IMR-90 (cell line): ENCODE measurements around the gene STX16. TPM values are rescaled to one million over a fixed set of nuclear protein-coding genes. Genes with fewer than 3 reads are reported as not detected.

Source experiments
- ATAC-seq: fragments of 200-7000 bp; cut with Tn5 transposase; 2 replicates; pipeline ENCODE4 v1.9.1; 2020; ENCODE audit warnings: low read depth, mild to moderate bottlenecking, moderate library complexity
- BruUV-seq: library from RNA; stranded (reverse); fragments of 400-500 nt; replicated peaks from 2 replicates; lab custom pipeline; 2021; lab: Mats Ljungman, UMichigan
- CTCF ChIA-PET: fragments of 300-600 bp; formaldehyde crosslinking; extraction: SDS; loops from one replicate; lab custom pipeline; 2021; ENCODE audit warnings: antibody characterized with exemption; lab: Yijun Ruan, JAX
- POLR2A ChIA-PET: fragments of 300-600 bp; sonication (Branson Sonifier 250); formaldehyde crosslinking; loops from one replicate; lab custom pipeline; 2022; ENCODE audit warnings: antibody characterized with exemption; ENCODE audit not compliant: unreplicated experiment; lab: Charles Lee
- DNase-seq: peaks from one replicate; pipeline ENCODE4 v3.0.0; 2013
- H2AFZ ChIP-seq: replicated peaks from 2 replicates; pipeline ENCODE3; 2013; ENCODE audit warnings: low read length, mild to moderate bottlenecking; ENCODE audit not compliant: poor library complexity
- H2AK5ac ChIP-seq: 2 replicates; pipeline ENCODE4 v1.6.1; 2013; ENCODE audit warnings: low read depth, low read length, inconsistent platforms
- H2AK9ac ChIP-seq: replicated peaks from 2 replicates; pipeline ENCODE3; 2013; ENCODE audit warnings: mild to moderate bottlenecking, low read depth, low read length, moderate library complexity; ENCODE audit not compliant: poor library complexity
- H2BK120ac ChIP-seq: 2 replicates; pipeline ENCODE4 v1.6.1; 2013; ENCODE audit warnings: low read depth, low read length, inconsistent platforms
- H2BK15ac ChIP-seq: 3 replicates; pipeline ENCODE4 v1.6.1; 2013; ENCODE audit warnings: low read depth, low read length, inconsistent platforms
- H2BK20ac ChIP-seq: 2 replicates; pipeline ENCODE4 v1.6.1; 2013; ENCODE audit warnings: low read depth, mild to moderate bottlenecking, inconsistent platforms, low read length, moderate library complexity
- H2BK5ac ChIP-seq: 2 replicates; pipeline ENCODE4 v1.6.1; 2013; ENCODE audit warnings: mild to moderate bottlenecking, low read depth, low read length, inconsistent platforms; ENCODE audit not compliant: poor library complexity, severe bottlenecking
- H3K14ac ChIP-seq: replicated peaks from 2 replicates; pipeline ENCODE4 v1.6.1; 2013; ENCODE audit warnings: low read depth, low read length, inconsistent platforms
- H3K18ac ChIP-seq: 2 replicates; pipeline ENCODE4 v1.6.1; 2013; ENCODE audit warnings: low read depth, low read length, control low read depth
- H3K23ac ChIP-seq: 2 replicates; pipeline ENCODE4 v1.6.1; 2013; ENCODE audit warnings: low read depth, low read length, inconsistent platforms
- H3K27ac ChIP-seq: 2 replicates; pipeline ENCODE4 v1.5.1; 2013; ENCODE audit warnings: mild to moderate bottlenecking, control low read depth, low read length; ENCODE audit not compliant: insufficient read depth
- H3K27me3 ChIP-seq: 2 replicates; pipeline ENCODE4 v1.6.1; 2013; ENCODE audit warnings: low read length; ENCODE audit not compliant: control insufficient read depth, insufficient read depth
- H3K36me3 ChIP-seq: 2 replicates; pipeline ENCODE4 v1.6.1; 2013; ENCODE audit warnings: low read length, mixed read lengths; ENCODE audit not compliant: control insufficient read depth, insufficient read depth
- H3K4ac ChIP-seq: 2 replicates; pipeline ENCODE4 v1.6.1; 2013; ENCODE audit warnings: low read depth, low read length, inconsistent platforms
- H3K4me1 ChIP-seq: 2 replicates; pipeline ENCODE4 v1.6.1; 2013; ENCODE audit warnings: low read length, mixed read lengths; ENCODE audit not compliant: control insufficient read depth, insufficient read depth
- H3K4me2 ChIP-seq: 2 replicates; pipeline ENCODE4 v1.6.1; 2013; ENCODE audit warnings: low read depth, mild to moderate bottlenecking, control low read depth, low read length, moderate library complexity
- H3K4me3 ChIP-seq: 2 replicates; pipeline ENCODE4 v1.5.1; 2013; ENCODE audit warnings: low read depth, mild to moderate bottlenecking, control low read depth, low read length, moderate library complexity; ENCODE audit not compliant: insufficient read depth
- H3K56ac ChIP-seq: 2 replicates; pipeline ENCODE4 v1.6.1; 2013; ENCODE audit warnings: low read length, inconsistent platforms; ENCODE audit not compliant: insufficient read depth; ENCODE audit errors: extremely low read depth
- H3K79me1 ChIP-seq, 2 experiments: 2 replicates each; pipeline ENCODE4 v1.6.1; 2013; ENCODE audit warnings: low read length in 2 of 2, inconsistent platforms in 1 of 2, low read depth in 1 of 2
- H3K9ac ChIP-seq: 2 replicates; pipeline ENCODE4 v1.6.1; 2013; ENCODE audit warnings: low read depth, low read length, control low read depth
- H3K9me1 ChIP-seq: 2 replicates; pipeline ENCODE4 v1.6.1; 2013; ENCODE audit warnings: low read length, inconsistent platforms; ENCODE audit not compliant: insufficient read depth
- H3K9me3 ChIP-seq: 2 replicates; pipeline ENCODE4 v1.6.1; 2013; ENCODE audit warnings: low read length; ENCODE audit not compliant: control insufficient read depth, insufficient read depth
- H4K20me1 ChIP-seq: 2 replicates; pipeline ENCODE4 v1.6.1; 2013; ENCODE audit warnings: low read length, inconsistent platforms; ENCODE audit not compliant: insufficient read depth
- H4K5ac ChIP-seq: 2 replicates; pipeline ENCODE4 v1.6.1; 2013; ENCODE audit warnings: mild to moderate bottlenecking, low read depth, low read length, control low read depth
- H4K8ac ChIP-seq, 2 experiments: 2 replicates each; pipeline ENCODE4 v1.6.1; 2013; ENCODE audit warnings: low read depth in 2 of 2, low read length in 2 of 2, control low read depth in 1 of 2, inconsistent platforms in 1 of 2
- H4K91ac ChIP-seq: 2 replicates; pipeline ENCODE4 v1.6.1; 2013; ENCODE audit warnings: low read depth, low read length, inconsistent platforms; ENCODE audit not compliant: insufficient read depth
- BHLHE40 ChIP-seq: fragments of 150-350 bp; IDR thresholded peaks from 2 replicates; pipeline ENCODE4 v1.6.1; 2016; ENCODE audit warnings: mild to moderate bottlenecking, low read depth, low read length
- CEBPB ChIP-seq: IDR thresholded peaks from 2 replicates; pipeline ENCODE4 v1.6.1; 2012; ENCODE audit warnings: low read depth, low read length, improper control_type of control experiment
- CHD1 ChIP-seq: IDR thresholded peaks from 2 replicates; pipeline ENCODE4 v1.6.1; 2012; ENCODE audit warnings: low read depth, low read length, improper control_type of control experiment
- FOS ChIP-seq: fragments of 150-350 bp; IDR thresholded peaks from 2 replicates; pipeline ENCODE4 v1.6.1; 2016; ENCODE audit warnings: low read depth, low read length
- MAFK ChIP-seq: IDR thresholded peaks from 2 replicates; pipeline ENCODE4 v1.6.1; 2012; ENCODE audit warnings: low read depth, low read length, improper control_type of control experiment
- MAZ ChIP-seq: IDR thresholded peaks from 2 replicates; pipeline ENCODE4 v1.6.1; 2012; ENCODE audit warnings: low read depth, mild to moderate bottlenecking, low read length, improper control_type of control experiment, moderate library complexity, borderline replicate concordance
- MXI1 ChIP-seq: IDR thresholded peaks from 2 replicates; pipeline ENCODE4 v1.6.1; 2012; ENCODE audit warnings: low read depth, mild to moderate bottlenecking, low read length, moderate library complexity, borderline replicate concordance
- NFE2L2 ChIP-seq: fragments of 150-350 bp; IDR thresholded peaks from 2 replicates; pipeline ENCODE4 v1.6.1; 2016; ENCODE audit warnings: low read depth, mild to moderate bottlenecking, low read length
- POLR2A ChIP-seq: IDR thresholded peaks from 2 replicates; pipeline ENCODE4 v1.6.1; 2012; ENCODE audit warnings: mild to moderate bottlenecking, low read depth, low read length
- RAD21 ChIP-seq: IDR thresholded peaks from 2 replicates; pipeline ENCODE4 v1.6.1; 2012; ENCODE audit warnings: low read length, improper control_type of control experiment
- RCOR1 ChIP-seq: IDR thresholded peaks from 2 replicates; pipeline ENCODE4 v1.6.1; 2012; ENCODE audit warnings: mild to moderate bottlenecking, low read length, improper control_type of control experiment; ENCODE audit not compliant: insufficient replicate concordance
- RFX5 ChIP-seq: IDR thresholded peaks from 2 replicates; pipeline ENCODE4 v1.8.0; 2012; ENCODE audit warnings: low read depth, mild to moderate bottlenecking, low read length, moderate library complexity
- SMC3 ChIP-seq: fragments of 150-350 bp; IDR thresholded peaks from 2 replicates; pipeline ENCODE4 v1.6.1; 2016; ENCODE audit warnings: low read depth, mild to moderate bottlenecking, antibody characterized with exemption, low read length, moderate library complexity
- WGBS, 2 experiments: methylation state at CpG; one replicate each; pipeline versions ENCODE4 v1.1.5 to v1.1.7; 2013; ENCODE audit warnings: missing lambda C conversion rate in 2 of 2; ENCODE audit not compliant: insufficient read length in 1 of 2; ENCODE audit errors: extremely low coverage in 2 of 2; 5-methylcytosine and 5-hydroxymethylcytosine counted together
- dilution Hi-C: fragments of 300-500 bp; cut with HindIII; formaldehyde crosslinking; loops from one replicate; pipeline ENCODE4 v1.14.3; 2018; ENCODE audit warnings: low sequenced_read_pairs; ENCODE audit not compliant: unreplicated experiment
- in situ Hi-C: fragments of 300-500 bp; cut with MboI; formaldehyde crosslinking; loops from 3 replicates; pipeline ENCODE4 v1.14.3; 2019; ENCODE audit warnings: low sequenced_read_pairs, inconsistent platforms, mixed read lengths
- intact Hi-C: fragments of 100-400 bp; cut with micrococcal nuclease; formaldehyde crosslinking; loops from 2 replicates; pipeline ENCODE4 v1.10.0; 2022
- polyA plus RNA-seq, 3 experiments: library from polyadenylated mRNA; depleted of rRNA; stranded (reverse); fragments of >200 nt; gene quantifications; 2 replicates each; pipeline ENCODE4 v1.2.3, GENCODE V29; 2012; ENCODE audit warnings: low replicate concordance in 1 of 3
- total RNA-seq: library from RNA; depleted of rRNA; stranded (reverse); fragments of >200 nt; gene quantifications from 2 replicates; pipeline ENCODE4 v1.2.3, GENCODE V29; 2012
- TF ChIP-seq, protein P1 (sequence below): conservative IDR thresholded peaks from 2 replicates; pipeline ENCODE4 v1.5.1; 2012; ENCODE audit warnings: mild to moderate bottlenecking, low read depth, low read length, improper control_type of control experiment
- TF ChIP-seq, protein P2 (sequence below): fragments of 150-350 bp; IDR thresholded peaks from 2 replicates; pipeline ENCODE4 v1.6.1; 2017; ENCODE audit warnings: mild to moderate bottlenecking, antibody characterized with exemption, low read length, low read depth
- TF ChIP-seq, protein P3 (sequence below): fragments of 150-350 bp; IDR thresholded peaks from 2 replicates; pipeline ENCODE4 v1.6.1; 2016; ENCODE audit warnings: low read depth, mild to moderate bottlenecking, low read length, moderate library complexity, borderline replicate concordance

Gene STX16
- total and polyA plus RNA-seq, 2 of the 4 experiments (the other 2 are of a cell fraction): 26.9 to 58.2 TPM

DNA sequence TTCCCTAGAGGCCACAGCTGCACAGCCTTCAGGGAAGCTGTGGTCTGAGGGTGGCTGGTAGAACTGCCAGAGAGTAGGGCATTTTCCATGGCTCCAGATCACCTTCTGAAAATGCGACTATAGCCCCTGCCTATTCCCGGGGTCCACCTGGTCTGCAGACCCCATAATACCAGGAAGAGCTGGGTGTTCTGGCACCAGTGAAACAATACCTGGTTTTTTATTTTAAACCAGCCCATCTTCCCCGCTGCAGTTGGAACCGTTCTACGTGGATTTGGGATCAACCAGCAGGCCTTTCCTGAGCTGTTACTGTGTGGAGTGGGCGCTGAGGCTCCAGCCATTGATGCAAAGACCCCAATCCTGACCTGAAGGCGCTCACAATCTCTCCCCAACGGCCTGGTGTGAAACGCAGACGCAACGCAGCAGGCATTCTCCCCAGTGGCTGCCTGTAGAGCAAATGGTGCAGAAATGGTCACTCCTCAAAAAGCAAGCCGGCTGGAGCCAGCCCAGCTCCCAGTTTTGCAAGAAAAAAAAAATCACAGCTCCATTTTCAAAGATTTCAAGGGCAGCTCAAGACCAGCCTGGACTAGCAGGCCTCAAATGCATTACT is 52.8 kb downstream of the STX16 start:
- ATAC-seq: no peak
- Histone ChIP-seq H2BK120ac (no peak overlapping the region), H4K5ac (no peak overlapping the region)

More for the DNA sequence above, 52.8 kb downstream of the STX16 start:
- Histone ChIP-seq H2AK9ac (no peak overlapping the region), H4K8ac (no peak overlapping the region), H4K91ac (no peak overlapping the region), H3K9me1 (no peaks in the 10 kb centered on the region; the same call in 1 of the 2 replicates), H3K9ac (no peak overlapping the region), H2BK20ac (no peak overlapping the region), H3K18ac (no peak overlapping the region), H3K14ac (no peak overlapping the region), H4K20me1 (no peaks in the 10 kb centered on the region), H3K4ac (no peak overlapping the region), H3K27ac (no peak overlapping the region), H3K56ac (no peak overlapping the region), H3K4me3 (no peak overlapping the region), H3K79me1 (no peaks in the 10 kb centered on the region), H2BK5ac (no peak overlapping the region), H2BK15ac (no peak overlapping the region), H3K36me3 (peaks cover 25% of the 10 kb centered on the region), H2AK5ac (no peak overlapping the region), H3K23ac (no peak overlapping the region), H2AFZ (no peak overlapping the region), H3K4me2 (no peak overlapping the region), H3K9me3 (no peaks in the 10 kb centered on the region), H3K4me1 (peaks cover 6% of the 10 kb centered on the region), H3K27me3 (no peaks in the 10 kb centered on the region)
- ChIA-PET CTCF (interaction anchor here (1.5 kb wide), 1 partner anchor 11 kb away, joined by 3 read pairs; no protein-coding TSS in a partner anchor), POLR2A (no interaction called here)
- in situ Hi-C loops (no loop called here), dilution Hi-C loops (no loop called here), intact Hi-C loops (no loop called here)
- TF ChIP-seq NFE2L2 (no peak), RAD21 (no peak), BHLHE40 (no peak), MAZ (no peak), MAFK (no peak), SMC3 (no peak), RFX5 (no peak), RCOR1 (no peak), CHD1 (no peak), CEBPB (no peak), FOS (no peak), MXI1 (no peak), POLR2A (no peak)
- TF ChIP-seq, protein P1, sequence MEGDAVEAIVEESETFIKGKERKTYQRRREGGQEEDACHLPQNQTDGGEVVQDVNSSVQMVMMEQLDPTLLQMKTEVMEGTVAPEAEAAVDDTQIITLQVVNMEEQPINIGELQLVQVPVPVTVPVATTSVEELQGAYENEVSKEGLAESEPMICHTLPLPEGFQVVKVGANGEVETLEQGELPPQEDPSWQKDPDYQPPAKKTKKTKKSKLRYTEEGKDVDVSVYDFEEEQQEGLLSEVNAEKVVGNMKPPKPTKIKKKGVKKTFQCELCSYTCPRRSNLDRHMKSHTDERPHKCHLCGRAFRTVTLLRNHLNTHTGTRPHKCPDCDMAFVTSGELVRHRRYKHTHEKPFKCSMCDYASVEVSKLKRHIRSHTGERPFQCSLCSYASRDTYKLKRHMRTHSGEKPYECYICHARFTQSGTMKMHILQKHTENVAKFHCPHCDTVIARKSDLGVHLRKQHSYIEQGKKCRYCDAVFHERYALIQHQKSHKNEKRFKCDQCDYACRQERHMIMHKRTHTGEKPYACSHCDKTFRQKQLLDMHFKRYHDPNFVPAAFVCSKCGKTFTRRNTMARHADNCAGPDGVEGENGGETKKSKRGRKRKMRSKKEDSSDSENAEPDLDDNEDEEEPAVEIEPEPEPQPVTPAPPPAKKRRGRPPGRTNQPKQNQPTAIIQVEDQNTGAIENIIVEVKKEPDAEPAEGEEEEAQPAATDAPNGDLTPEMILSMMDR: no peak
- TF ChIP-seq, protein P2, sequence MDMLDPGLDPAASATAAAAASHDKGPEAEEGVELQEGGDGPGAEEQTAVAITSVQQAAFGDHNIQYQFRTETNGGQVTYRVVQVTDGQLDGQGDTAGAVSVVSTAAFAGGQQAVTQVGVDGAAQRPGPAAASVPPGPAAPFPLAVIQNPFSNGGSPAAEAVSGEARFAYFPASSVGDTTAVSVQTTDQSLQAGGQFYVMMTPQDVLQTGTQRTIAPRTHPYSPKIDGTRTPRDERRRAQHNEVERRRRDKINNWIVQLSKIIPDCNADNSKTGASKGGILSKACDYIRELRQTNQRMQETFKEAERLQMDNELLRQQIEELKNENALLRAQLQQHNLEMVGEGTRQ: no peak
- TF ChIP-seq, protein P3, sequence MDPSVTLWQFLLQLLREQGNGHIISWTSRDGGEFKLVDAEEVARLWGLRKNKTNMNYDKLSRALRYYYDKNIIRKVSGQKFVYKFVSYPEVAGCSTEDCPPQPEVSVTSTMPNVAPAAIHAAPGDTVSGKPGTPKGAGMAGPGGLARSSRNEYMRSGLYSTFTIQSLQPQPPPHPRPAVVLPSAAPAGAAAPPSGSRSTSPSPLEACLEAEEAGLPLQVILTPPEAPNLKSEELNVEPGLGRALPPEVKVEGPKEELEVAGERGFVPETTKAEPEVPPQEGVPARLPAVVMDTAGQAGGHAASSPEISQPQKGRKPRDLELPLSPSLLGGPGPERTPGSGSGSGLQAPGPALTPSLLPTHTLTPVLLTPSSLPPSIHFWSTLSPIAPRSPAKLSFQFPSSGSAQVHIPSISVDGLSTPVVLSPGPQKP: no peak
- no peak for DNase-seq
- WGBS, 2 experiments: 91% methylated on average over 6 of the region's 12 CpGs; no CpG with 5 or more reads in 1 of the 2 experiments
- BruUV-seq: no TSS peak
